Trophoblast cell (in vitro differentiated cells and primary cell): ENCODE results near the gene EXD3.

Experiments used
- DNase-seq, 2 donors: peaks; one replicate each; pipeline ENCODE4 v3.0.0-alpha.2; 2016
- H2AFZ ChIP-seq: 2 replicates; pipeline ENCODE4 v1.6.1; 2013; ENCODE audit warnings: low read length, moderate library complexity, mild to moderate bottlenecking; ENCODE audit not compliant: insufficient read depth, poor library complexity
- H2AK5ac ChIP-seq: 2 replicates; pipeline ENCODE4 v1.6.1; 2013; ENCODE audit warnings: mild to moderate bottlenecking, low read length
- H2BK120ac ChIP-seq: 2 replicates; pipeline ENCODE4 v1.6.1; 2013; ENCODE audit warnings: low read length, mild to moderate bottlenecking, moderate library complexity; ENCODE audit not compliant: insufficient read depth, poor library complexity
- H2BK12ac ChIP-seq: 2 replicates; pipeline ENCODE4 v1.6.1; 2013; ENCODE audit warnings: mild to moderate bottlenecking, low read length, moderate library complexity
- H2BK5ac ChIP-seq: 2 replicates; pipeline ENCODE4 v1.6.1; 2013; ENCODE audit warnings: low read length, low read depth, moderate library complexity, mild to moderate bottlenecking; ENCODE audit not compliant: poor library complexity
- H3K14ac ChIP-seq: 2 replicates; pipeline ENCODE4 v1.6.1; 2013; ENCODE audit warnings: mild to moderate bottlenecking, low read length
- H3K18ac ChIP-seq: 2 replicates; pipeline ENCODE4 v1.6.1; 2013; ENCODE audit warnings: mild to moderate bottlenecking, low read length
- H3K23ac ChIP-seq: 2 replicates; pipeline ENCODE4 v1.6.1; 2013; ENCODE audit warnings: low read length
- H3K27ac ChIP-seq: 2 replicates; pipeline ENCODE4 v1.5.1; 2013; ENCODE audit warnings: low read depth, mild to moderate bottlenecking, inconsistent platforms, low read length, moderate library complexity
- H3K27me3 ChIP-seq: 2 replicates; pipeline ENCODE4 v1.6.1; 2013; ENCODE audit warnings: inconsistent platforms, mild to moderate bottlenecking, low read length, moderate library complexity; ENCODE audit not compliant: insufficient read depth
- H3K36me3 ChIP-seq, 2 experiments: 1 replicate in 1 of 2; 2 replicates in 1 of 2; pipeline ENCODE4 v1.6.1; 2013; ENCODE audit warnings: low read length in 2 of 2, mild to moderate bottlenecking in 2 of 2, moderate library complexity in 1 of 2; ENCODE audit not compliant: insufficient read depth in 2 of 2, control insufficient read depth in 1 of 2
- H3K4ac ChIP-seq: 2 replicates; pipeline ENCODE4 v1.6.1; 2013; ENCODE audit warnings: low read depth, mild to moderate bottlenecking, low read length, moderate library complexity
- H3K4me1 ChIP-seq, 2 experiments: 1 replicate in 1 of 2; 2 replicates in 1 of 2; pipeline ENCODE4 v1.6.1; 2013; ENCODE audit warnings: low read length in 2 of 2, mild to moderate bottlenecking in 2 of 2, moderate library complexity in 1 of 2; ENCODE audit not compliant: insufficient read depth in 2 of 2, control insufficient read depth in 1 of 2
- H3K4me2 ChIP-seq: 2 replicates; pipeline ENCODE4 v1.6.1; 2013; ENCODE audit warnings: inconsistent platforms, mild to moderate bottlenecking, low read length, moderate library complexity
- H3K4me3 ChIP-seq: 2 replicates; pipeline ENCODE4 v1.5.1; 2013; ENCODE audit warnings: mild to moderate bottlenecking, low read depth, low read length, inconsistent platforms
- H3K79me1 ChIP-seq: one replicate; pipeline ENCODE4 v1.6.1; 2013; ENCODE audit warnings: low read length
- H3K79me2 ChIP-seq: 2 replicates; pipeline ENCODE4 v1.6.1; 2013; ENCODE audit warnings: low read length, mild to moderate bottlenecking; ENCODE audit not compliant: control insufficient read depth, insufficient read depth, poor library complexity
- H3K9ac ChIP-seq: 2 replicates; pipeline ENCODE4 v1.6.1; 2013; ENCODE audit warnings: mild to moderate bottlenecking, low read length
- H3K9me3 ChIP-seq: 2 replicates; pipeline ENCODE4 v1.6.1; 2013; ENCODE audit warnings: low read depth, mild to moderate bottlenecking, control low read depth, inconsistent platforms, low read length; ENCODE audit not compliant: insufficient read depth
- H4K12ac ChIP-seq: 2 replicates; pipeline ENCODE4 v1.6.1; 2013; ENCODE audit warnings: low read depth, mild to moderate bottlenecking, low read length, moderate library complexity
- H4K8ac ChIP-seq: 2 replicates; pipeline ENCODE4 v1.6.1; 2013; ENCODE audit warnings: low read depth, mild to moderate bottlenecking, low read length, moderate library complexity
- H4K91ac ChIP-seq: one replicate; pipeline ENCODE4 v1.6.1; 2013; ENCODE audit warnings: low read depth, mild to moderate bottlenecking, low read length, moderate library complexity
- WGBS: extraction: QIAGEN DNeasy Blood & Tissue Kit; methylation state at CpG from one replicate; pipeline ENCODE4 v1.1.7; 2013; ENCODE audit warnings: missing lambda C conversion rate; ENCODE audit not compliant: insufficient read length, insufficient coverage; ENCODE audit errors: extremely low coverage; 5-methylcytosine and 5-hydroxymethylcytosine counted together

The EXD3 gene

GRCh38 chr9:137416563-137417151 is 6.3 kb downstream of the EXD3 start:
- Histone ChIP-seq H3K79me2 (no peaks in the 10 kb centered on the region), H3K4me3 (no peak overlapping the region), H3K4ac (no peak overlapping the region), H3K27me3 (no peaks in the 10 kb centered on the region), H2AK5ac (no peak overlapping the region), H3K23ac (no peak overlapping the region), H3K9me3 (no peaks in the 10 kb centered on the region), H2AFZ (no peak overlapping the region), H3K18ac (no peak overlapping the region), H4K91ac (no peak overlapping the region), H3K27ac (no peak overlapping the region), H3K36me3 (no peaks in the 10 kb centered on the region), H2BK12ac (no peak overlapping the region), H4K8ac (no peak overlapping the region), H3K14ac (no peak overlapping the region), H3K79me1 (no peaks in the 10 kb centered on the region), H2BK5ac (no peak overlapping the region), H3K4me2 (no peak overlapping the region), H3K9ac (no peak overlapping the region), H4K12ac (no peak overlapping the region), H3K4me1 (peaks cover 0 to 4% of the 10 kb centered on the region in 2 experiments), H2BK120ac (no peak overlapping the region)
- DNase-seq: no peak
- no CpG with 5 or more reads among the region's 45 CpGs for WGBS

- no peaks in the 10 kb centered on the region for H3K27me3 ChIP-seq
- H3K4me1 ChIP-seq: peaks cover 0 to 5% of the 10 kb centered on the region in 2 experiments
- no peaks in the 10 kb centered on the region for H3K79me2 ChIP-seq
- H3K79me1 ChIP-seq: no peaks in the 10 kb centered on the region
- H3K9me3 ChIP-seq: no peaks in the 10 kb centered on the region
- H2BK120ac ChIP-seq: no peak overlapping the region
- H4K8ac ChIP-seq: no peak overlapping the region
- no peak overlapping the region for H3K23ac ChIP-seq
- H2AFZ ChIP-seq: no peak overlapping the region
- no CpG with 5 or more reads among the region's 23 CpGs for WGBS
- H3K14ac ChIP-seq: no peak overlapping the region
- no peak overlapping the region for H3K4me3 ChIP-seq
- no peak overlapping the region for H3K18ac ChIP-seq
- no peak overlapping the region for H3K4me2 ChIP-seq
- H3K4ac ChIP-seq: no peak overlapping the region
- no peak overlapping the region for H2AK5ac ChIP-seq
- no peak overlapping the region for H2BK12ac ChIP-seq
- H3K27ac ChIP-seq: no peak overlapping the region
- no peaks in the 10 kb centered on the region for H3K36me3 ChIP-seq
- H4K91ac ChIP-seq: no peak overlapping the region
- no peak overlapping the region for H4K12ac ChIP-seq
- no peak overlapping the region for H3K9ac ChIP-seq
- no peak overlapping the region for H2BK5ac ChIP-seq
- no peak for DNase-seq
Measured at GRCh38 chr9:137416006-137416562, 6.9 kb downstream of the EXD3 start.

GRCh38 chr9:137415451-137415850 is 7.5 kb downstream of the EXD3 start:
- Histone ChIP-seq H2BK5ac (no peak overlapping the region), H3K36me3 (no peaks in the 10 kb centered on the region), H3K4me2 (no peak overlapping the region), H3K79me1 (no peaks in the 10 kb centered on the region), H3K14ac (no peak overlapping the region), H3K79me2 (peaks cover 2% of the 10 kb centered on the region), H2BK12ac (no peak overlapping the region), H2BK120ac (no peak overlapping the region), H2AK5ac (no peak overlapping the region), H2AFZ (no peak overlapping the region), H3K18ac (no peak overlapping the region), H3K27ac (no peak overlapping the region), H3K9me3 (no peaks in the 10 kb centered on the region), H4K8ac (no peak overlapping the region), H4K12ac (no peak overlapping the region), H3K4ac (no peak overlapping the region), H3K4me3 (no peak overlapping the region), H3K23ac (no peak overlapping the region), H4K91ac (no peak overlapping the region), H3K4me1 (peaks cover 0 to 7% of the 10 kb centered on the region in 2 experiments), H3K9ac (peak overlapping the region; percentile 64), H3K27me3 (no peaks in the 10 kb centered on the region)
- WGBS: no CpG with 5 or more reads among the region's 5 CpGs
- DNase-seq: no peak

- no peak overlapping the region for H3K23ac ChIP-seq
- no peak overlapping the region for H2AK5ac ChIP-seq
- no peak for DNase-seq
Measured at GRCh38 chr9:137412431-137412830, 10.5 kb downstream of the EXD3 start.

More at GRCh38 chr9:137412431-137412830, 10.5 kb downstream of the EXD3 start:
- Histone ChIP-seq H3K4me1 (peaks cover 0 to 8% of the 10 kb centered on the region in 2 experiments), H4K8ac (no peak overlapping the region), H2BK12ac (no peak overlapping the region), H3K9me3 (no peaks in the 10 kb centered on the region), H4K91ac (no peak overlapping the region), H3K27me3 (no peaks in the 10 kb centered on the region), H4K12ac (no peak overlapping the region), H3K79me1 (no peaks in the 10 kb centered on the region), H3K18ac (no peak overlapping the region), H3K79me2 (peaks cover 2% of the 10 kb centered on the region), H3K27ac (no peak overlapping the region), H3K4me3 (no peak overlapping the region), H3K4ac (no peak overlapping the region), H3K9ac (no peak overlapping the region), H3K36me3 (peaks cover 0 to 2% of the 10 kb centered on the region in 2 experiments), H3K14ac (no peak overlapping the region), H2BK5ac (no peak overlapping the region), H2AFZ (no peak overlapping the region), H2BK120ac (no peak overlapping the region), H3K4me2 (no peak overlapping the region)
- WGBS: no CpG with 5 or more reads among the region's 10 CpGs
